HG03196 (cell line): ENCODE results near the gene TOP2B.

ENCODE experiments used
- ATAC-seq: cut with Tn5 transposase; IDR thresholded peaks from one replicate; pipeline ENCODE4 v1.9.1; 2021; ENCODE audit not compliant: unreplicated experiment

TOP2B gene

GRCh38 chr3:25584011-25584789, 80.5 kb downstream of the TOP2B start:
- no peak for ATAC-seq

GRCh38 chr3:25583343-25583742, 81.4 kb downstream of the TOP2B start:
- ATAC-seq = no peak

DNA sequence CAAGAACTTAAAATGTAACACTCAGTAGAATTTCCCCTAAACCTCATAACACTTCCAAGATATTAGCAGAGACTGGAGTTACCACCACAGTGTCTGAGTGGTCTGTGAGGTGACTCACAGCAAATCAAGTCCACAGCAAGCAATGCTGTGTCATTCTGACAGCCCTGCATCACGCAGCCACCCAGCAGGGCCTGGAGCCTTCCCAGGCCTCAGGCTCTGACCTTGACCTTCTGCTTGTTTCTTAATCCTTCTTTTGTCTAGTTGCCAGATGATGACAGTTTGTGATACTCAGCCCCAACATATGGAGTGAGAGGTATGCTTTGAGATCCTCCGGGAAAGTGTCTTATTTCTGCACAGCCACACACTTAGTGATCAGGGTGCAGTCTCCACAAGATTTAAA, 82.5 kb downstream of the TOP2B start:
- no peak for ATAC-seq

- no peak for ATAC-seq
Observed at GRCh38 chr3:25581823-25582222, 82.9 kb downstream of the TOP2B start.

DNA sequence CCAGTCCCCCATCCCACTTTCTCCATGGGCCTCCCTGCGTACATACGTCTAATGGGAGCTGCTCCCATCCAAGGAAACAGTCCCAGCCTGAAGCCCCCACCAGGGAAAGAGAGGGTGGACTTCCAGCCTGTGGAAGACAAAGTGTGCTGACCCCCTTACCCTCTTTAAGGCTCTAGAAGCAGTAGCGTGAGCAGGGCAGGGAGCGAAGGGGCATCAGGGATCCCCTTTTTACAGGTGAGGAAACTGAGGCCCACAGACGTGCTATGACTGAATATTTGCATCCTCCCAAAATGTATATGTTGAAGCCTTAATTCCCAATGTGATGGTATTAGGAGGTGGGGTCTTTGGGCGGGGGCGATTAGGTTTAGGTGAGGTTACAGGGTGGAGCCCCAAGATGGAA, 83.4 kb downstream of the TOP2B start:
- no peak for ATAC-seq

- ATAC-seq = no peak
Observed at GRCh38 chr3:25580534-25580933, 84.2 kb downstream of the TOP2B start.

DNA sequence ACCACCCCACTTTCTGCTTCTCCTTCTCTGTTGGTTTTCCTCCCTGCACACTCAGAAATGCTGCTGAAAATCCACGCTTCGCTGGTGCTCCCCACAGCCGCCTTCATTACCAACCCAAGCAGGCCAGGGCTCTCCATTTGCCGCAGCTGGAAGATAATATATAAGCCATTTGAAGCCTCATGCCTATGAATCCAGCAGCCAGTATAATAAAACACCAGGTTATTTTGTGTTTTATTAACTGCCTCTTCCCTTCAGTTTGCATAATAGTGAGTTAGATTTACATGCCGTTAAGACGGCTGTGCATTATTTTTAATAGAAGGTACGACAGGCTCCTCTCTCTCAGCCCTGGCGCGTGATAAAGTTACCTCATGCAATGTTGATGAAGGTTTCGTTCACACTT, 86.6 kb downstream of the TOP2B start:
- ATAC-seq = no peak

DNA sequence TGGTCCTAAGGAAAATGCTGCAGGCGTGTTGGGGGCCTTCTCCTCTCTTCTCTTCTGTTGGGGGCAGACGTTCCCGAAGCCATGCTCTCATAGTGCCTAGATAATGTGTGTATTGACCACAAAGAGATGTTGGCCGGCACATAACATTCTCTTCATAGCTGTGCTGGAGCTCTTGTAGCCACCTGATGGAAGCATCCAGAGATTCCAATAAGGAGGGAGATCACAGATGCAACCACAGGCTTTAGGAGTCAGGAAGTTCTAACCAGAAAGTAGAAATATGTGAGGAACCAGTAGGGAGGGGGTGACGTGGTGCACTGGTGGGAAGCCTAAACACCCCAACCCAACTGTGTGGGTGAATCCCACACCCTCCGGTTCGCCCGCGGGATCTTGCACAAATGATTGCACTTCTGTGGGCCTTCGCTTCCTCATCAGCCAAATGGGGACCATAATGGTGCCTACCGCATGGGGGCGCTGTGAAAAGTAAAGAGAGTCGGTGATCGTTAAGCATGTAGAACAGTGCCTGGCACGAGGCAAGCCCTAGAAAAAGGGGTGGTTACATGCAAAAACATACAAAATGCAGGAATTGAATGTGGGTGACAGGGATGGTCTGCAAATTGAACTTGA, 87.8 kb downstream of the TOP2B start:
- ATAC-seq = no peak

DNA sequence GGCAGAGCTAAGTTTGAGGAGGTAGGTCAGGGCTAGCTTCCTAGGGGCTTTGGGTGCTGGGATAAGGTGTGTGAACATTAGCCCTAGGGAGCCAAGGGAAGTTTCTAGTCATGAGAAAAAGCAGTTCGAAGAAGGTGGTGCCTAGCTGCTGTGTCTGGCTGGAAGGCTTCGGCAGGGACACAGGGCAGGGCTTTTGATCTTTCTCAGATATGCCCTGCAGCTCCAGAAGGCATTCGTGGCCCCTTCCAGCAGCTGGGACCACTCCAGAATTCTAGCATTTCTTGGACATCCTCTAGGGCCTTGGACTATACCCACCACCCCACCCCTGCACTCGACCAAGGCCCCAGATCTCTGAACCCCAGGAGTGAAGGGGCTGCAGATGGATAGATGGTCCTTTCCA, 88.6 kb downstream of the TOP2B start:
- ATAC-seq = no peak

DNA sequence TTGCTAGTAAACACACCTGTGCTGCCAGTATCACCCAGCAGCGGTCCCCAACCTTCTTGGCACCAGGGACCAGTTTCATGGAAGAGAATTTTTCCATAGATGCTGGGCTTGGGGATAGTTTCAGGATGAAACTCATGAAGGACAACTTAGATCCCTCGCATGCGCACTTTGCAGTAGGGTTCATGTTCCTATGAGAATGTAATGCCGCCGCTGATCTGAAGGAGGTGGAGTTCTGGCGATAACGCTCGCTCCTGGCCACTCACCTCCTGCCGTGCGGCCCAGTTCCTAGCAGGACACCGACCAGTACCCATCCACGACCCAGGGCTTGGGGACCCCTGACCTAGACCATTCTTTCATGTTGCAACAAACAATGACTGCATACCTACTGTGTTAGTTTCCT, 89.7 kb downstream of the TOP2B start:
- ATAC-seq = no peak

- ATAC-seq = no peak
Observed at GRCh38 chr3:25574172-25574765, 90.4 kb downstream of the TOP2B start.

DNA sequence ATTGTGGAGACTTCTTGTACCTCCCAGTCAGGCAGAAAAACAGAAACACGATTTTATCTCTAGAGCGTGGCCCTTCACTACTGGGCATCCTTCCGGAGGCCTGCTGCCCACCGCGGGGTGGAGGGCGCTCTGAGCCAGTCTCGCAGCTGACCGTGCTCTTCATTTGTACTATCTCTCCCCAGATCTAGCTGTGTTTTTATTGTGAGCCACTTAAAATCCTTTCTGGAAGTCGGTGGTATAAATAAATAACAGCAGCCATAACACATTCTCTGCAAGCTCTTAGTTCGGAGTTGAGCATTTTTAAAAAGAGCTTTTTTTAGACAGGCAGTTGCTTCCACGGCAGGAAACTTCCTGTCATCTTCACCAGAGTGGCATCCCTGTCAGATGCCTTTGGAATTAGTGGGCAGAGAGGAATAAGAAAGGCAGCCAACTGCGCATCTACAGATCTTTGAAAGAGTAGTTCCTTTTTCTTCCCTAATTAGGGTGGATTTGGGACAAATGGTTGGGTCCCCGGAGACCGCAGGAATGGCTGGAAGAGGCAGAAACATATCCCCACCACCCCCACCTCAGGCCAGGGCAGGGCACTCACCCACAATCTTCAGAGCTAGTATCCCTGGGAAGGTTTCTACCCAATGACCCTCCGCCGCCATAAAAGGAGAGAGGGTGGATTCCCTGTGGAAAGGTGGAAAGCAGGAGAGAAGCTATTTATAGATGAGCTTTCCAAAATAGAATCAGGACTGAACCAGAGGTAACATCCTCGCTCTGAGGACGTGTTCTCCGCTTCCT, 91.1 kb downstream of the TOP2B start:
- no peak for ATAC-seq

DNA sequence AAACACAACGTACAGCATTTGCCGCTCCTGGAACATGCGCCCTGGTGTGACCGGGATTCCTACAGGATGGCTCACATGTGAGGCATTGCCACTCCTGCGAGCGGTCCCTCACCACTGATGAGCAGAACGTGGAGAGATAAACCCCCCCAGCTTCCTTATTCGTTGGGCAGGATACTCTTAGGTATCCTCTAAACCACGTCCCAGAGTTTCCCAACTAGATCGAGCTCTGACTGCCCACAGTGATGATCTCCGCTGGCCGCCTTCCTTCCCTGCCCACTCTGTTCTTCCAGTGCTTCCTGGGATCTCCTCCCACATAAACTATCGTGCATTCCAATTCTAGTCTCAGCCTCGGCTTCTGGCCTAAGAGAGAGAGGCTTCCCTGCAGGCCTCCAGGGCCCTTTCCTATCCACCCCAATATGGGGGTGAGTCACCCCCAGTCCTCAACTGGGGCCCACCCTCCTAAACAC, 91.8 kb downstream of the TOP2B start:
- no peak for ATAC-seq

- no peak for ATAC-seq
Observed at GRCh38 chr3:25572336-25572735, 92.4 kb downstream of the TOP2B start.

- no peak for ATAC-seq
Observed at GRCh38 chr3:25571285-25571684, 93.4 kb downstream of the TOP2B start.

DNA sequence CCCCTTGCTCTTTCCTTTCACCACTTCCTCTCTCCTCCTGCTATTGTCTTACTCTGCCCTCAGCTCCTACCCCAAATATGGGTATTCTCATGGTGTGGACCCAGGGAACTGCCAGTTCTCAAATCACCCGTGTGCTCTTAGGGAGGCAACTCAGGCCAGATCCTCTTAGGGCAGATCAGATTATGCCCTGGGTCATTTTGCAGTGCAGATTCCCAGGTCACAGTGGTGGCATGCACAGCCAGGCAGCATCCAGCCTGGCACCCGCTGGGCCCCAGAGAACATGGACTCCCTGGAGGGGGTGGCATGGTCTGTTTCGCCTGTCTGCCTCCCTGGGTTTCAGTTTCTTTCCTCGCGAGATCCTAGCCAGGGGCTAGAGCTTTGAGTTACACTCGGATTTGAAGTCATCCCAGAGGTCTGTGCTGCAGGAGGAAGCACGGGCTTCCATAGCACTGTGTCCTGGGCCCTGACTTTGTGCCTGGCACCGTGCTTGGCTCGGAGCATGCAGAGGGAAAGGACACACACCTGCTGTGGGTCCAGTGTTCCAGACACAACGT, 96.1 kb downstream of the TOP2B start:
- ATAC-seq = no peak

DNA sequence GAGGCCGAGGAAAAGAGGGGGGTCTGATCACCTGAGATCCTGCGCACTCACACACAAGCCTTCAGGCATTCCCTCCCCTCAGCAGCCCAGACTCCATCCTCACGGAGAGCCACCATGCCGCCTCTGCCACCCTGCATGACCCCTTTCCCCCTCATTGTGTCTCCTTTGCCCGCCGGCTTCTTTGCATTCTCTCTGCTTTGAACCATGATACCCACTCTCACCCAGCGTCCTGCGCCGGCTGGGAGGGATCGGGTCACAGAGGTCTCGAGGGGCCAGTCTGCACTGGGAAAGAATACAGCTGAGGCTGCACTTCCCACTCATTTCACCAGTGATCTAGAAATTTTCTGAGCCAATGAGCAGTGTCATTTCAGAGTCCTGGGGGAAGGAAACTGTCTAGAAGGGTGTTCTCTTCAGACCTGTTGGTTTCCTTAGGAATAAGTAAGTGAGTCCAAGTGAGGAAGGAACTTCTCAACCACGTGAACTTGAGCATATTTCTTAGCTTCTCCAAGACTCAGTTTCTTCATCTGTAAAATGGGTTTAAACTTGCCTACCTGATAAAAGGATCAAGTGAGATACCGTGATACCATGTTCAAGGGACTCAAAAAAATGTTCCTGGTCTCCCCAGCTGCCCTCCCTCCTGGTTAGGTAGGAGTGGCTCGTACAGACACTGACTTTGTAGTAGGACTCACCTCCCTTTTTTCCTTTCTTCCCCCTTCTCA, 96.7 kb downstream of the TOP2B start:
- no peak for ATAC-seq

- ATAC-seq = no peak
Observed at GRCh38 chr3:25567388-25567787, 97.3 kb downstream of the TOP2B start.

GRCh38 chr3:25566358-25566920, 98.3 kb downstream of the TOP2B start:
- ATAC-seq = no peak

DNA sequence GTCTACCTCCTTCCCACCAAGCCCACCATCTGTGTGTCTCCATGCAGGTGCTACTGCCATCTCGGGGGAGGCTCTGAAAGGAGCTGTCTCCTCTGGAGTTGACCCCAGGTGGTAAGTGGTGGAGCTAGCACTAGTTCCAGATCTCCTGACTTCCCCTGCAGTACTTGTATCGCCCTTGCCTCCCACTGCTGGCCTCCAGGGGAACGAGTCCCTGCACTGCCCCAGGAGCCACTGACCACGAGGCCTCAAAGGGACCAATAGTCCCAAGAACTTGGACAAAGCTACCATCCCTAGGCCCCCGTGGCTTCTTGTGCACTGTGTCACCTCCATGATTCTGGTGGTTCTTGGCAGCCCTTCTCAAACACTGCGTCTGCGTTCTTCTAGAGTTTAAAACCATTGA, 98.9 kb downstream of the TOP2B start:
- no peak for ATAC-seq
